SU-DHL-6 (cell line): Measurements from ENCODE around the gene PLA2G2C.

ENCODE experiments used
- CTCF ChIP-seq: fragments of 200-600 bp; sonication (generic); IDR thresholded peaks from one replicate; pipeline ENCODE4 v1.5.1; 2017; ENCODE audit warnings: antibody characterized with exemption, mild to moderate bottlenecking, low read length, moderate library complexity; ENCODE audit not compliant: insufficient read depth, poor library complexity, severe bottlenecking
- EZH2phosphoT487 ChIP-seq: fragments of 200-600 bp; sonication (generic), shearing (Covaris generic); conservative IDR thresholded peaks from 2 replicates; pipeline ENCODE4 v1.6.1; 2018; ENCODE audit warnings: mild to moderate bottlenecking, antibody characterized with exemption, low read length, moderate library complexity, mixed read lengths

- TF ChIP-seq EZH2phosphoT487 (no peak), CTCF (no peak)
Measured at GRCh38 chr1:20202166-20202565, 15.8 kb upstream of the PLA2G2C start.
